HG02642 (cell line): Measurements from ENCODE around the gene ADRA1B.

ENCODE experiments used
- ATAC-seq: cut with Tn5 transposase; IDR thresholded peaks from one replicate; pipeline ENCODE4 v1.9.1; 2021; ENCODE audit warnings: mild to moderate bottlenecking; ENCODE audit not compliant: unreplicated experiment, poor library complexity

ADRA1B gene

DNA sequence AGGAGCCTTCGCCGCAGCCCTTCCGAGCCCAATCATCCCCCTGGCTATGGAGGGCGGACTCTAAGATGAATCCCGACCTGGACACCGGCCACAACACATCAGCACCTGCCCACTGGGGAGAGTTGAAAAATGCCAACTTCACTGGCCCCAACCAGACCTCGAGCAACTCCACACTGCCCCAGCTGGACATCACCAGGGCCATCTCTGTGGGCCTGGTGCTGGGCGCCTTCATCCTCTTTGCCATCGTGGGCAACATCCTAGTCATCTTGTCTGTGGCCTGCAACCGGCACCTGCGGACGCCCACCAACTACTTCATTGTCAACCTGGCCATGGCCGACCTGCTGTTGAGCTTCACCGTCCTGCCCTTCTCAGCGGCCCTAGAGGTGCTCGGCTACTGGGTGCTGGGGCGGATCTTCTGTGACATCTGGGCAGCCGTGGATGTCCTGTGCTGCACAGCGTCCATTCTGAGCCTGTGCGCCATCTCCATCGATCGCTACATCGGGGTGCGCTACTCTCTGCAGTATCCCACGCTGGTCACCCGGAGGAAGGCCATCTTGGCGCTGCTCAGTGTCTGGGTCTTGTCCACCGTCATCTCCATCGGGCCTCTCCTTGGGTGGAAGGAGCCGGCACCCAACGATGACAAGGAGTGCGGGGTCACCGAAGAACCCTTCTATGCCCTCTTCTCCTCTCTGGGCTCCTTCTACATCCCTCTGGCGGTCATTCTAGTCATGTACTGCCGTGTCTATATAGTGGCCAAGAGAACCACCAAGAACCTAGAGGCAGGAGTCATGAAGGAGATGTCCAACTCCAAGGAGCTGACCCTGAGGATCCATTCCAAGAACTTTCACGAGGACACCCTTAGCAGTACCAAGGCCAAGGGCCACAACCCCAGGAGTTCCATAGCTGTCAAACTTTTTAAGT is 819 bp downstream of the ADRA1B start:
- ATAC-seq, result no peak

DNA sequence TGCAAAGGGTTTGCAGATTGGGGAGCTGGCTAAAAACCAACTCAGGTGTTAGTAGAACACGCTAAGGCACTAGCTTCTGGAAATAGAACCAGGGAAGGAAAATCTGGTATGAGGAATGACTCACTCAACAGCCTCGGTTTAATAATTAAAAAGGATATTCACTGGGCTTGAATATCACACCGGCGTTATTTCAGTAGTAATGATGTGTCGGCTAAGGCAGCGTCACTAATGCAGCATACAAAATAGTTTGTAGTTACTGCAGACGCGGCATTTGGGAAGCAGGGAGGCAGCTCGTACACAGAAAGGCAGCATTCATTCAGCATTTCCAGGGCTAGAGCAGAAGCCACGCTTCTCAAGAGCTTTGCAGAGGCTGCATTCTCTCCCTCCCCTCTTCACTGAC is 1.7 kb downstream of the ADRA1B start:
- no peak for ATAC-seq

DNA sequence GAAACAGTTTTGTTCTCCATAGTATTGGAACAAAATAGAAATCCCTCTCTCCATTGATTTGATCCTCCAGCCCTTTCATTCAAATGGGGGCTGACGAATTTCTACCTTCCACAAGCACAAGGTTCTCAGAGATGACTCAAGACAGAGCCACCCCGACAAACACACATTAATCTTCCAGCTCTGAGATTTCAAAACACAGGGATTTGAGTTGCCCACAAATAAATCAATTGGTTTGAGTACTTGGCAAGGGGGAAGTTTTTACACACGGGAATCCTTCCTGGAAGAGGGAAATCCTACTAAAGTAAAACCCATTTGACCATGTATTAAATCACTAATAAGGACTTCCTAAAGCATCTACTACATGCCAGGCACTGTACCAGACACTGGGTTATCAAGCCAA is 5.4 kb downstream of the ADRA1B start:
- no peak for ATAC-seq

DNA sequence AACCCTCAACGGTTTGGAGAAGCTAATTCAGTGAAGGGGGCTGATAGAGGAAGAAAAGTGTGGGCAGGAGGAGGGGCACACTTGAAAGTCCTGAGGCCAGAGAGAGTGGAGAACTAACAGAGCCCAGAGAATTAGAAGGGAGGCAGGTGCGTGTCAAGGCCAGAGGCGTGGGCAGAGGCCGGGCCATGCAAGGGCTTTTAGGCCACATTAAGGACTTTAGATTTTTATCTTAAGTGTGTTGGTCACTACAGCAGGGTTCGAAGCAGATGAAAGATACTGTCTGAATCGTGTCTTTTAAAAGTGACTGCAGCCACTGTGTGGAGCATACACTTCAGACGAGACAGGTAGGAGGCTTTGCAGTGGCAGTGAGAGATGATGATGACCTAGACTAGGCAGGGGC is 6.7 kb downstream of the ADRA1B start:
- ATAC-seq, result no peak

DNA sequence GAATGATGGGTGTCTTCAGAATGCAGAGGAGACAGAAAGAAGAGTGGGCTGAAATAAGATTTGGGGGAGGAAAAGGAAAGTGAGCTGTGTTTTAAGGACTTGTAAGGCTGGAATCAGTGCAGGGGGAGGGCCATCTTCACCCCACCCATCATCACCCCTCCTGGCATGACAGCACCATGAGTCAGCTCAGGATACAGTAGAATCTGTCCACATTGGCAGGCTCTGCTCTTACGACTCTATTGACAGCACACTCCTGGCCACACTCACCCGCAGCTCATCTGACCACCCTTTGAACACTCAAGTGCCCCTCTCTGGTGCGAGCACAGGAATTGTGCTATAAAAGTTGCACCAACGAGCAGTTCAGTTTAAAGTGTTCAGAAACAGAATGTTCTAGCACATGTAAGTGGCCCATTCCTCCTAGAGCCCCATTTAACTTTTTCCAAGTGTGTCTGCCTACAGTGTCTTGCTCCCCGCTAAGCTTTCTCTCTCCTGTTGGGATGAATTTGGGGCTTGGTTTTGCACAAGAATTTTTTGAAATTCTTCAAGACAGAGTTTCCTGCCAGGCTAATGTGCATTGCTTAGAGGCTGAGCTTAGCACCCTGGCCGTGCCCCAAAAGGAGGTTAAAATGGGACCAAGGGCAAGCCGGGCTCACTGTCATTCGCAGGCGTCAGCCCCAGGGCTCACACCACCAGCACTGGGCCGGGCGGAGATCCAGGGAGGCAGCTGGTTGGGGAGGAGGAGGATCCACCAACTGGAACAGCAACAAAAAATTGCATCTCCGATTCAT is 12.0 kb downstream of the ADRA1B start:
- ATAC-seq, result no peak

DNA sequence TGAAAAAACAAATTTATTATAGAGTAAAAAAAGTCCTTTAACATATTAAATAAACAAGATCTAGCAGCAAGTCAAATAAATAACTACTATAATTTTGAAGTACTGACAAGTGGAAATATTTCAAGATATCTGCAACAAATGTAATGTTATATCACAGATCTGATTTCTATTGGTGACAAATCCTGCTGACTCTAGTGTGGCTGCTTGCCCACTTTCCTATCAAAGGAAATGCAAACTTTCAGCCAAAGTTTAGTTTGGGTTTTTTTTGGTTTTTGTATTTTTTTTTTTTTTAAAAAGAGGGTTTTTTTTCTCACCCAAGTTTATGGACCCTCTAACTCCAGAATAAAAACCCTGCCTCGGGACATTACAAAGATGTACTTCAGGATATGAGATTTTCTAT is 12.9 kb downstream of the ADRA1B start:
- no peak for ATAC-seq

DNA sequence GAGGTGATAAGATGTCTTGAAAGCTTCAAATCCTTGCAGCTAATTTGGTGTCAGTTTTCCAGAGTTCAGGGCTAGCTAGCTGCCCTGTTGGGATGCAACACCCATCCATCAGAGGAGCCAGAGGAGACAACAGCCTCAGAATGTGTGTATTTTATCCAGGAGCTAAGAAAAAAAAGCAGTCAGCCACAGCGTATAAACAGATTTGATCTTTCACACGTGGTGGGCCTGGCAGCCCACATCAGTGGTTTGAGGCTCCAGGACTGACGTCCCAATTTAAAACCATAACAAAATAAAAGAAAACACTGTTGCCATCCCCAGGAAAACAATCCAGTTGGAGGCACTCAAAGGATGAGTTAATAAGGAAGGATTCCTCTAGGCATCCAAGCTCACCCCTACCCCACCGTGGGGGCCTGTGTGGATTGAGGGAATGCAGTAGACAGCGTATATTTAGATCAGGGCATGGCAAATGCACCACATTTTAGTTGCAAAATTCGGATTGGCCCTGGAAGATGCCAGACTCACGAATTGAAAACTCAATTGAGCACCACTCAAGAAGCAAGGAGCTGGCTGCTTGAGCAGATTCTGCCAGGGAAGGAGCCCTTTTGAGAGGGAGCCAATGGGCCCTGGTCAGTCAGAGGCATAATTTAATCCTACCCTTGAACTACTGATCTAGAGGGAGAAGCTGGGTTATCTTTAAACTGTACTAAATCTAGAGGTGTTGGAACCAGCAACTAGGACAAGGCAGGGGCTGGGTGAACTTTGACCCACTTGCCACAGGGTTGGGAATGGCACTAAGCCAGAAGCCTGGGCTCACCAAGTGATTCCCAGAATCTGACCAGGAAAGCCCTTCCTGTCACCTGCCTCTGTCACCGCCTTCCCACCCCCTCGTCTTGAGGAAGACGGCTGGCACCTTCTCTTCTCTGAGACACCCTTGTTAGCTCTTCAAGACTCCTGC is 17.5 kb downstream of the ADRA1B start:
- no peak for ATAC-seq

DNA sequence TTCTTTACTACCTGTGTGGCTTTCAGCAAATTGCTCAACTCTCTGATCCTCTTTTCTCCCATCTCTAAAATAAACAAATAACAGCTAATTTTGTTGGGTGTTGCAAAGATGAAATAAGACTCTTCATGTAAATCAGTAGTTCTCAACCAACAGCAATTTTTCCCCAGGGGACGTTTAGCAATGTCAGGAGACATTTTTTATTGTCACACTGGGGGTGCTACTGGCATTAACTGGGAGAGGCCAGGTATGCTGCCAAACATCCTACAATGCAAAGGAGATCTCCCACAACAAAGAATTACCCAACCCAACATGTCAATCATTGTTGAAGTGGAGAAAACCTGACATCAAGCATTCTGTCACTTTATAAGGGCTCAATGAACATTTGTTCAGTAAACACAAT is 19.7 kb downstream of the ADRA1B start:
- ATAC-seq, result no peak

DNA sequence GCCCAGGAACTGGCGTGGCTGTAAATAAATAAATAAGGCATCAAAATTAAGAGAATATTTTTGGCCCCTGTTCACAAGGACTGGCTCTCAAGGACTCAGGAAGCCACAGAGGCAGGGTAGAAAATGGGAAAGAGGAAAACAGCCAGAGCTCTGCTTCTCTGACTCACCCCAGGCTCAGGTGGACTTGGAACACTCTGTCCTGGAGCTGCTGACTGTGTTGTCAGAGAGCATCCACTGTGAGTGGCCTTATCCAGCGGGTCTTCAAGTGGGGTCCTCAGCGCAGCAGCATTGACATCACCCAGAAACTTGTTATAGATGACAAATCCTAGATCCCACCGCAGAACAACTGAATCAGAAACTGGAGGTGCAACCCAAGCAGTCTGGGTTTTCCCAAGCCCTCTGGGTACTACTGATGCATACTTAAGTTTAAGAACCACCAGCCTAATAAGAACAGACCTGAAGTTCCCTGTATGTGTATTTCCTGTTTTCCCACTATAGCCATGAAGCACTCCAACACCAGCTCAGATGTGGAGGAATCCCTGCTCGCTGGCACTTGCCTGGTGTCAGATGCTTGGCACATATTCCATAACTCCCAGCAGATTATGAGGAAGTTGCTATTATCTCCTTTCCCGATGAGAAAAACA is 20.5 kb downstream of the ADRA1B start:
- no peak for ATAC-seq

DNA sequence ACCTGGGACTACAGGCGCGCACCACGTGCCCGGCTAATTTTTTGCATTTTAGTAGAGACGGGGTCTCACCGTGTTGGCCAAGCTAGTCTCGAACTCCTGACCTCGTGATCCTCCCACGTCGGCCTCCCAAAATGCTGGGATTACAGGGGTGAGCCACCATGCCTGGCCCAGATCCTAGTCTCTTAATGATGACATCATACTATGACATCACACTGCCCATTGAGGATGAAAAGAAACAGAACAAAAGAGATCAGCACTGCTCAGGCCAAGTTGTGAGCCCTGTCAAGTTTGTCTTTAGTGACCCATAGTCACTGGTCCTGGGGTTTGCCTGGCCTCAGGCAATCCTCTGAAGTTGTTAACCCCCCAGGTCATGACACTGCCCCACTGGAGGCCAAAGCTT is 21.3 kb downstream of the ADRA1B start:
- ATAC-seq, result no peak

DNA sequence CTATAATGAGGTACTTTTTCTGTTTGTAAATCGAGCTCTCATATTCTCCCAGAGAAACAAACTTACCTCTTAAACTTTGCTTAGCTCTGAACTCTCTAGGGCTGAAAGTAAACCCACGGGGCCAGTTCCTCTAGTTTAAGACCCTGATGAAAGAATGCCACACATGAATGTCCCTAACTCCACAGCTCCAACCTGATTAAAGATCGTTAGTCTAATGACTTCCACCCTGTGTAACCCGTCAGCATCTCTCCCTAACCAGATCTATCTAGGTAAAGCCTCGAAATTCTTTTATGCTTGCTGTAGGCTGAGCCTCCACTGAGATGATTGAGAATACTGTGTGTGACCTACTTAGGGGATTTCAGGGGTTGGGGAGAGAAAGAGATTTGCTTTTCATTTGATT is 27.0 kb downstream of the ADRA1B start:
- no peak for ATAC-seq

DNA sequence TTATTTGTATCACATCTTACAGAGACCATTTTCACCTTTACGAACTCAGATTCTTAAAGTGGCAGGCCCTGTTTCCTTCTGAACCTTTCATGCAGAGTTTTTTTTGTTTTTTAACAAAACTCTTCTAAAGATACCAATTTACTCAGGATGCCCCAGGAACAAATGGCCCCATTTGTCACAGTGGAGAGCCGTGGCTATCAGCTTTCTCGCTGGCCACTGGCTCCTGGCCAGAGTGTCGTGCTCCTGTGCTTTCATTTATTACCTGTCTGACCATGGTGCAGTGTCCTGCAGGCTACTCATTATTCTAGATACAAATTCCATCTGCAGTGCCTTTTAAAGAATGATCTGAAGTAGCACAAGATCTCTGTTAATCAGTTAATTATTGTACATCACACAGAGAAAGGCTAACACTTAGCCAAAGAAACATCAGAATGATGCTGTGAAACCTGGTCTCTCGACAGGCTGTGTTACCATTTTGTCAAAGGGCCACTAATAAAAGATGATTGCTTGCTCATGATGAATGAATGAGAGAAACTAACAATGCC is 27.8 kb downstream of the ADRA1B start:
- no peak for ATAC-seq

DNA sequence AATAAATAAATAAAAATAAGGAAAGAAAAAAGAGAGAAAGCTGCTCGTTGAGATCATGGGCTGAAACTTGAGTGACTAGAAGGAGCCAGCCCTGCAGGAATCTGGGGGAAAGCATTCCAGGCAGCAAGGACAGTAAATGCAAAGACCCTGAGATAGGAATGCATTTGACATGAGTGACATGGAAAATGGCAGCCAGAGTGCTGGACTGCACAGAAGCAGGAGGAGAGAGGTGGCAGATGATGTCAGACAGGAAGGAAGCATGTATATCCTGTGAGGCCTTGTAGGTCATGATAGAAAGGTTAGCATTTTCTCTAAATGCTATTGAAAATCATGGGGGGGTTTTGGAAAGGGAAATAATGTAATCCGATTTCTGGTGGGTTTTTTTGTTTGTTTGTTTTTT is 29.1 kb downstream of the ADRA1B start:
- ATAC-seq, result no peak

DNA sequence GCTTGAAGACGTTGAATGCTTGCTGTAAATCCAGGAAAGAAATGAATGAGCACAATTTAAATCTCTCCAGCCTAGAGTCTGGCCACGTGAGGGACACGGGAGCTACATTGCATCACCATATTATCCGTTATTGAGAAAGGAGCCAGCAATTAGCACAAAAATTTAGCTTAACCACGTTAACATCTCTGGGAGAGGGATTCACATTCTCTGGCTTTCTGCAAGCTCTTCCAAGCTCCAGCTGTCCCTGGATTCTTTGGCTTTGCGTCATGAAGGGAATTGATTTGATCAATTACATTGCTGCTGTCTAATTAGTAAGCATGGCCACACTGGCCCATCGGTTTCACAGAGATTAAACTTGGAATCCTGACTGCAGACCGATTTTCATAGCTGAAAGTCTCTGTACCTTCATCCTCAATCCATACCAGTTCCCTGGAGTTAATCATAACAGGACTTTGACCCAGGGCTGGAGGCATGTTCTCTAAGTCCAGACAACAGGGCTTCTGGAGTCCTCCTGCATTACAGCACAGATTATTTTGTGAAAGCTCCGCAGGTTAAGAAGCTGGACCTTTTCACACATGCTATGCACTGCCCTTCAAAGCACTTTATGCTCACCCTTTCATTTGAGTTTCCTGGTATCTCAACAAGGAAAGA is 31.6 kb downstream of the ADRA1B start:
- no peak for ATAC-seq

DNA sequence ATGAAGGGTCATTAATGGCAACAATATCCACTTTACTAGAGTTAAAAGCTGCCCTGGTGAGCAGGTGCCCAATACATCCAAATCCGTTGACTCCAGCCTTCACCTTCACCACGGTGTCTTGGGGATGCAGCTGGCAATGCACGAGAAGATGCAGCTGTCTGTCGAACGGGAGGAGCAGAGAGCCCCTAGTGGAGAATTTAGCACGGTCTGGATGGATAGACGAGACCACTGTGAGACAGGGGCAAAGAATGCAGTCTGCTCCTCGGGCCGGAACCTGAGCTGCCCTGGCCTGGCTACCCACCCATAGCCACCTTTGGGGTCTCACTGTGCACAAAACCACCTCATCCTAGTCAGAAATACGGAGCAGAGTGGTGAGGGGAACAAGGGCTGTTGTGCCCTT is 35.1 kb downstream of the ADRA1B start:
- no peak for ATAC-seq

DNA sequence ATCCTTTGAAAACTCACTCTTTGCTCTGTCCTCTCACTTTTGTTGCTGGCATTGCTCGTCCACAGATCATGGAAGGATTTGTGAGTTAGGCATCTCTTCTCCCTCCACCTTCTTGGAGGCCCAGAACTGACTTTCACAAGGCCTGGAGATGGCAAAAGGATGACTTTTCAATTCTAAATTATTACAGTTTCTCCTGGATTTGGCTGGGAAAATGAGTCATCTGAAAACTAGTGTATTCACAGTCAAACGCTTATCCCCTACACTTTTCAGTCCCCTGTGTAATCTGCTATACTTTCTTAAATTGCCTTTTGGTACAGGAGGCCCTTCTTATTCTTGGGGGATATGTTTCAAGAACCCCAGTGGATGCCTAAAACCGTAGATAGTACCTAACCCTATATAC is 35.6 kb downstream of the ADRA1B start:
- ATAC-seq, result no peak

DNA sequence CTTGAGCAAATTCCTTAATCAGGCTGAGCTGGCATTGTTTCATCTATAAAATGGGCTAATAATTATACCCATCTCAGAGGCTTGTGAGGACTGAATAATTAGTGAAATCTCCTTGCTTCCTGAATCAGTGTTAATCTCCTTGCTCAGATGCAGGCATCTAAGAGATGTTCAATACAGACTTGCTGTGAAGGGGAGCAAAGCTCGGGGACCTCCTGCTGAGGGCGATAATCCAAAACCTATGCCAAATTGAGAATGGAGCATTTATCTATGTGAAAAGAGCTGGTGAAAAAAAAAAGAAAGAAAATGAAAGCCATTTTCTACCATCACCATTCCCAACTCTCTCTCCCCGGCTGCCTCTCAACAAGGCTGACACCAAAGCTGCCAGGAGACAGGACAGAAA is 37.3 kb downstream of the ADRA1B start:
- no peak for ATAC-seq

DNA sequence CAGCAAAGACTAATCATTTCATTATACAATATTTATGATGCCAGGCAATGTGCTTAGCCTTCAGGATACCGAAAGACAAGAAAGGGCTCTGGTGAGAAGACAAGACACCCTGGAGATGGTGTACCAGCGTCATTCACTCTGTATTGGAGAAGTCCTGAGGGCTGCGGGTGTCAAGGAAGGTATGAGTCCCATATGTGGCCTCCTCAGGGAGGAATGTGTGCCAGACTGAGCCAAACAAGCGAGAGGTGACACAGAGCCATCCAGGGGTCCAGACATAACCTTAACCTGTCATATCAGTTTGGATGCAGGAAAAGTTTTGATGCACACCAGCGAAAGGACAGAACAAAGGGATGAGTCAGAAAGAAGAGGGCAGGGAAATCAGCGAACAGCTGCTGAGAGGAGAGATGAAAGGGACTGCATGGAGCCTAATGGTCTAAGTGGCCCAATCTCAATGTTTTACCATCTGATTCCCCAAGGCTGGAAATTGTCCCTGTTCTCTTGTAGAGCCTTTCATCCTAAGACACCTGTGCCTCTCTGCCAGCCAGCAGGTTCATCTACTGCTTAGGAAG is 38.9 kb downstream of the ADRA1B start:
- no peak for ATAC-seq

DNA sequence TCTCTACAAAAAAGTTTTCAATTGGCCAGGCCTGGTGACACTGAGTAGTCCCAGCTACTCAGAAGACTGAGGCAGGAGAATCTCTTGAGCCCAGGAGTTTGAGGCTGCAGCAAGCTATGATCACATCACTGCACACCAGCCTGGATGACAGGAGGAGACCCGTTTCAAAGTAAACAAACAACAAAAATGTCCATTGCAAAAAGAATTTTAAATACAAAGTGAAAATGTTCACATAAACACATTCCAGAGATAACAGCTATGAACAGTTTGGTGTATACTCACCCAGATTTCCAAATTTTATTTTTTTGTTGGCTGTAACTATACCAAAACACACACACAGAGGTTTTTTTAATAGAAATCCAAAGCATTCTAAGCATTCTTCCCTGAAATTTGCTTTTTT is 39.8 kb downstream of the ADRA1B start:
- ATAC-seq, result no peak
